ENCODE data around the gene TNFRSF4. TPM values are rescaled to one million over a fixed set of nuclear protein-coding genes. Genes with fewer than 3 reads are reported as not detected.

TNFRSF4 gene
- total and polyA plus RNA-seq, 2 of the 13 experiments (the other 11 are each of a cell fraction or from before 2014, with no cell fraction given), result not detected

DNA sequence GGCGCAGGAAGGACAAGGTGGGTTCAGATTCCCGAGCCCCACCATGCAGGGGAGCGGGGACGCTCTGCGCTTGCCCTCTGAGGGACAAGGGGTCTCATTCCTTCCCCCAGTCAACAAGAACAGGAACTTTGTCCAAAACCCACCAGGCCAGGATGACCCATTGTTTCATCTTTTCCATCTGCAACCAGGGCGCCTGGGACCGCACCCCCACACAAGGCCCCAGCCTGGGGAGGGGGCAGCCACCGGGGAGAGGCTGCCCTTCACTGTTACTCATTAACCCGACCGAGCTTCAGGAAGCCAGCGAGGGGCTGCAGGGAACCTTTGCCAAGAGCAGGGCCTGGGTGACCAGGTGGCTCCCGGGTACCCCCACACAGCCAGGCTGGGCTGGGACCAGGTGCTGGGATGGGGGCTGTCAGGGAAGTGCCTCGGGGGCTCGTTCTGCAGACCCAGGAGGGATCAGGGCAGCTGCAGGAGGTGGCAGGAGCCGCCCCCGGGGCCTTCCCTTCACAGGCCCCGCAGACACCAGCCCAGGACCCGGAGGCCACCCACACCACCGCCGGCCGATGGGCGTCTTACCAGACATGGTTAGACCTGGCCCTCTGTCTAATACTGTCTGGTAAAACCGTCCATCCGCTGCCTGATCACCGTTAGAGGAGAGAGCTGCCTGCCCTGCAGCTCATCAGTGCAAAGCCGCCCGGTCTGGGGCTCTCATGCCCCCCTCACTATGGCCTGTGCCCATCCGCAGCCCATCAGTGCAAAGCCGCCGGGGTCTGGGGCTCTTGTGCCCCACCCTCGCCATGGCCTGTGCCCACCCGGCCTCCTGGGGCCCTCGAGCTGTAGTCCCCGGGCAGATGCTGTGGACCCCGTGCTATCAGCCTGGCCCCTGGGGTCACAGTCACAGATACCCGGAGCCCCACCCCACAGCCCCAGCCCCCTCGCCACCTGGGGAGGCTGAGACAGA is 45.2 kb downstream of the TNFRSF4 start (continued):
- TF ChIP-seq, protein P1, sequence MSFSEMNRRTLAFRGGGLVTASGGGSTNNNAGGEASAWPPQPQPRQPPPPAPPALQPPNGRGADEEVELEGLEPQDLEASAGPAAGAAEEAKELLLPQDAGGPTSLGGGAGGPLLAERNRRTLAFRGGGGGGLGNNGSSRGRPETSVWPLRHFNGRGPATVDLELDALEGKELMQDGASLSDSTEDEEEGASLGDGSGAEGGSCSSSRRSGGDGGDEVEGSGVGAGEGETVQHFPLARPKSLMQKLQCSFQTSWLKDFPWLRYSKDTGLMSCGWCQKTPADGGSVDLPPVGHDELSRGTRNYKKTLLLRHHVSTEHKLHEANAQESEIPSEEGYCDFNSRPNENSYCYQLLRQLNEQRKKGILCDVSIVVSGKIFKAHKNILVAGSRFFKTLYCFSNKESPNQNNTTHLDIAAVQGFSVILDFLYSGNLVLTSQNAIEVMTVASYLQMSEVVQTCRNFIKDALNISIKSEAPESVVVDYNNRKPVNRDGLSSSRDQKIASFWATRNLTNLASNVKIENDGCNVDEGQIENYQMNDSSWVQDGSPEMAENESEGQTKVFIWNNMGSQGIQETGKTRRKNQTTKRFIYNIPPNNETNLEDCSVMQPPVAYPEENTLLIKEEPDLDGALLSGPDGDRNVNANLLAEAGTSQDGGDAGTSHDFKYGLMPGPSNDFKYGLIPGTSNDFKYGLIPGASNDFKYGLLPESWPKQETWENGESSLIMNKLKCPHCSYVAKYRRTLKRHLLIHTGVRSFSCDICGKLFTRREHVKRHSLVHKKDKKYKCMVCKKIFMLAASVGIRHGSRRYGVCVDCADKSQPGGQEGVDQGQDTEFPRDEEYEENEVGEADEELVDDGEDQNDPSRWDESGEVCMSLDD (CRISPR knock-in tag; IDR thresholded peaks at IDR 0.05; ENCODE audit: borderline replicate concordance), result no peak
- TF ChIP-seq ZNF451 (CRISPR knock-in tag; IDR thresholded peaks at IDR 0.05), result no peak
- TF ChIP-seq FOSL2 (CRISPR knock-in tag; IDR thresholded peaks at IDR 0.05), result peak; percentile 4; the same call in 1 of the 2 replicates
- TF ChIP-seq KAT2B (IDR thresholded peaks at IDR 0.05; ENCODE audit: borderline replicate concordance, low read depth, low read length), result no peak
- TF ChIP-seq TBX3 (IDR thresholded peaks at IDR 0.05; ENCODE audit: borderline replicate concordance), result no peak
- TF ChIP-seq ZNF792 (CRISPR knock-in tag; IDR thresholded peaks at IDR 0.05), result no peak
- no peak for TF ChIP-seq RFXAP (CRISPR knock-in tag; IDR thresholded peaks at IDR 0.05; ENCODE audit: borderline replicate concordance)
- TF ChIP-seq FOXK1 (CRISPR knock-in tag; IDR thresholded peaks at IDR 0.05; ENCODE audit: borderline replicate concordance, low read depth), result no peak
- no peak for TF ChIP-seq ZNF772 (CRISPR knock-in tag; IDR thresholded peaks at IDR 0.05)
- TF ChIP-seq, protein P2, sequence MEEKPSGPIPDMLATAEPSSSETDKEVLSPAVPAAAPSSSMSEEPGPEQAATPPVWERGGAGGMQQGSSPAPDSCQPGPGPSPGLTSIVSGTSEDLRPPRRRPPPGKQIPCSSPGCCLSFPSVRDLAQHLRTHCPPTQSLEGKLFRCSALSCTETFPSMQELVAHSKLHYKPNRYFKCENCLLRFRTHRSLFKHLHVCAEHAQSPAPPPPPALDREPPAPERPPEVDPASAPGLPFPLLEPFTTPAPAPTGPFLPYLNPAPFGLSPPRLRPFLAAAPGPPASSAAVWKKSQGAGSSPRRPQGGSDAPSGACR (CRISPR knock-in tag; IDR thresholded peaks at IDR 0.05), result no peak
- no peak for TF ChIP-seq HDAC1 (CRISPR knock-in tag; IDR thresholded peaks at IDR 0.05)
- TF ChIP-seq HOXD1 (CRISPR knock-in tag; IDR thresholded peaks at IDR 0.05), result 0 out of 2 replicates have a peak, but pooled peaks have one; percentile 31
- no peak for TF ChIP-seq ZNF143 (CRISPR knock-in tag; IDR thresholded peaks at IDR 0.05)
- no peak for TF ChIP-seq CCAR2 (optimal IDR thresholded peaks at IDR 0.05; ENCODE audit: low read depth, low read length)
- TF ChIP-seq, protein P3, sequence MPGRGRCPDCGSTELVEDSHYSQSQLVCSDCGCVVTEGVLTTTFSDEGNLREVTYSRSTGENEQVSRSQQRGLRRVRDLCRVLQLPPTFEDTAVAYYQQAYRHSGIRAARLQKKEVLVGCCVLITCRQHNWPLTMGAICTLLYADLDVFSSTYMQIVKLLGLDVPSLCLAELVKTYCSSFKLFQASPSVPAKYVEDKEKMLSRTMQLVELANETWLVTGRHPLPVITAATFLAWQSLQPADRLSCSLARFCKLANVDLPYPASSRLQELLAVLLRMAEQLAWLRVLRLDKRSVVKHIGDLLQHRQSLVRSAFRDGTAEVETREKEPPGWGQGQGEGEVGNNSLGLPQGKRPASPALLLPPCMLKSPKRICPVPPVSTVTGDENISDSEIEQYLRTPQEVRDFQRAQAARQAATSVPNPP (CRISPR knock-in tag; IDR thresholded peaks at IDR 0.05), result no peak
- TF ChIP-seq ATF7-NPFF (CRISPR knock-in tag; IDR thresholded peaks at IDR 0.05; ENCODE audit: low read depth), result no peak
- TF ChIP-seq, protein P4, sequence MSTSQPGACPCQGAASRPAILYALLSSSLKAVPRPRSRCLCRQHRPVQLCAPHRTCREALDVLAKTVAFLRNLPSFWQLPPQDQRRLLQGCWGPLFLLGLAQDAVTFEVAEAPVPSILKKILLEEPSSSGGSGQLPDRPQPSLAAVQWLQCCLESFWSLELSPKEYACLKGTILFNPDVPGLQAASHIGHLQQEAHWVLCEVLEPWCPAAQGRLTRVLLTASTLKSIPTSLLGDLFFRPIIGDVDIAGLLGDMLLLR (CRISPR knock-in tag; IDR thresholded peaks at IDR 0.05), result no peak
- TF ChIP-seq, protein P5, sequence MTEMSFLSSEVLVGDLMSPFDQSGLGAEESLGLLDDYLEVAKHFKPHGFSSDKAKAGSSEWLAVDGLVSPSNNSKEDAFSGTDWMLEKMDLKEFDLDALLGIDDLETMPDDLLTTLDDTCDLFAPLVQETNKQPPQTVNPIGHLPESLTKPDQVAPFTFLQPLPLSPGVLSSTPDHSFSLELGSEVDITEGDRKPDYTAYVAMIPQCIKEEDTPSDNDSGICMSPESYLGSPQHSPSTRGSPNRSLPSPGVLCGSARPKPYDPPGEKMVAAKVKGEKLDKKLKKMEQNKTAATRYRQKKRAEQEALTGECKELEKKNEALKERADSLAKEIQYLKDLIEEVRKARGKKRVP (CRISPR knock-in tag; IDR thresholded peaks at IDR 0.05), result no peak
- no peak for TF ChIP-seq JUND (CRISPR knock-in tag; IDR thresholded peaks at IDR 0.05)
- TF ChIP-seq STAT5B (CRISPR knock-in tag; IDR thresholded peaks at IDR 0.05), result no peak
- TF ChIP-seq ZC3H13 (CRISPR knock-in tag; IDR thresholded peaks at IDR 0.05), result 0 out of 2 replicates have a peak, but pooled peaks have one; percentile 44
- TF ChIP-seq, protein P6, sequence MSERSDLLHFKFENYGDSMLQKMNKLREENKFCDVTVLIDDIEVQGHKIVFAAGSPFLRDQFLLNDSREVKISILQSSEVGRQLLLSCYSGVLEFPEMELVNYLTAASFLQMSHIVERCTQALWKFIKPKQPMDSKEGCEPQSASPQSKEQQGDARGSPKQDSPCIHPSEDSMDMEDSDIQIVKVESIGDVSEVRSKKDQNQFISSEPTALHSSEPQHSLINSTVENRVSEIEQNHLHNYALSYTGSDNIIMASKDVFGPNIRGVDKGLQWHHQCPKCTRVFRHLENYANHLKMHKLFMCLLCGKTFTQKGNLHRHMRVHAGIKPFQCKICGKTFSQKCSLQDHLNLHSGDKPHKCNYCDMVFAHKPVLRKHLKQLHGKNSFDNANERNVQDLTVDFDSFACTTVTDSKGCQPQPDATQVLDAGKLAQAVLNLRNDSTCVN (CRISPR knock-in tag; IDR thresholded peaks at IDR 0.05; ENCODE audit: borderline replicate concordance), result no peak
